GM12878 (cell line): ENCODE data around the gene RFWD3. TPM values are rescaled to one million over a fixed set of nuclear protein-coding genes. Genes with fewer than 3 reads are reported as not detected.
A peak's percentile ranks its signal among the peaks of the same experiment; 100 is the strongest.

ENCODE experiments used
- ATAC-seq: fragments of 200-7000 bp; cut with Tn5 transposase; 3 replicates; pipeline ENCODE4 v1.9.1; 2020; ENCODE audit warnings: mild to moderate bottlenecking, moderate library complexity
- BruUV-seq: library from RNA; stranded (reverse); fragments of 400-500 nt; replicated peaks from 2 replicates; lab custom pipeline; 2021; lab: Mats Ljungman, UMichigan
- CTCF ChIA-PET: fragments of 300-600 bp; sonication (Branson Sonifier 250); formaldehyde crosslinking; extraction: SDS; loops from one replicate; lab custom pipeline; 2021; ENCODE audit warnings: inconsistent platforms; lab: Yijun Ruan, JAX
- POLR2A ChIA-PET: fragments of 350-600 bp; formaldehyde crosslinking; extraction: SDS; loops from one replicate; lab custom pipeline; 2021; ENCODE audit warnings: inconsistent platforms; lab: Charles Lee
- RAD21 ChIA-PET: fragments of 300-600 bp; sonication (Branson Sonifier 250); formaldehyde crosslinking; loops from one replicate; lab custom pipeline; 2023; ENCODE audit warnings: antibody characterized with exemption; ENCODE audit not compliant: unreplicated experiment; lab: Charles Lee
- SMC1A ChIA-PET: fragments of 300-600 bp; sonication (Branson Sonifier 250); formaldehyde crosslinking; loops from one replicate; lab custom pipeline; 2023; ENCODE audit not compliant: unreplicated experiment, uncharacterized antibody; lab: Charles Lee
- DNase-seq: peaks from one replicate; pipeline ENCODE4 v3.0.0-alpha.2; 2011; ENCODE audit warnings: low read depth, low spot score
- FAIRE-seq: peaks from 3 replicates; lab custom pipeline; 2011; peaks lifted over from hg19 to GRCh38; lab: Jason Lieb, UNC
- H2AFZ ChIP-seq: 2 replicates; pipeline ENCODE4 v1.6.0; 2011; ENCODE audit warnings: low read depth, low read length, control low read depth; ENCODE audit not compliant: control insufficient read depth
- H3K27ac ChIP-seq: 2 replicates; pipeline ENCODE4 v1.5.1; 2011; ENCODE audit warnings: control low read depth; ENCODE audit not compliant: control insufficient read depth, insufficient read depth
- H3K27me3 ChIP-seq, 2 experiments: replicated peaks in 1 of 2; 2 replicates each; pipeline versions ENCODE4 v1.6.0 to v1.6.1; 2011; ENCODE audit warnings: low read length in 1 of 2; ENCODE audit not compliant: control insufficient read depth in 2 of 2, insufficient read depth in 2 of 2
- H3K36me3 ChIP-seq, 2 experiments: 2 replicates each; pipeline ENCODE4 v1.5.1; 2011; ENCODE audit warnings: low read length in 1 of 2; ENCODE audit not compliant: control insufficient read depth in 2 of 2, insufficient read depth in 2 of 2
- H3K4me1 ChIP-seq: 2 replicates; pipeline ENCODE4 v1.6.1; 2011; ENCODE audit warnings: mild to moderate bottlenecking, low read length, moderate library complexity, mixed read lengths; ENCODE audit not compliant: control insufficient read depth, insufficient read depth
- H3K4me2 ChIP-seq: 2 replicates; pipeline ENCODE4 v1.6.0; 2011; ENCODE audit warnings: control low read depth; ENCODE audit not compliant: control insufficient read depth, insufficient read depth
- H3K4me3 ChIP-seq: fragments of 200-600 bp; sonication (generic); 2 replicates; pipeline ENCODE4 v1.5.1; 2016
- H3K79me2 ChIP-seq: 2 replicates; pipeline ENCODE4 v1.6.0; 2011; ENCODE audit warnings: low read length; ENCODE audit not compliant: control insufficient read depth, insufficient read depth
- H3K9ac ChIP-seq: 2 replicates; pipeline ENCODE4 v1.8.0; 2011; ENCODE audit warnings: low read length, control low read depth, mixed read lengths; ENCODE audit not compliant: control insufficient read depth, insufficient read depth
- H3K9me3 ChIP-seq: replicated peaks from 3 replicates; pipeline ENCODE4 v1.5.1; 2011; ENCODE audit warnings: mild to moderate bottlenecking, low read length; ENCODE audit not compliant: control insufficient read depth, insufficient read depth
- H4K20me1 ChIP-seq: 2 replicates; pipeline ENCODE4 v1.6.0; 2011; ENCODE audit not compliant: control insufficient read depth, insufficient read depth
- ATF7 ChIP-seq: fragments of 450-650 bp; IDR thresholded peaks from 2 replicates; pipeline ENCODE4 v1.6.1; 2016; ENCODE audit warnings: low read depth, mild to moderate bottlenecking
- BACH1 ChIP-seq: fragments of 450-650 bp; IDR thresholded peaks from 2 replicates; pipeline ENCODE4 v1.6.1; 2017; ENCODE audit warnings: mild to moderate bottlenecking, borderline replicate concordance
- BMI1 ChIP-seq: fragments of 450-650 bp; IDR thresholded peaks from 2 replicates; pipeline ENCODE4 v1.6.1; 2016; ENCODE audit warnings: mild to moderate bottlenecking, moderate library complexity, borderline replicate concordance
- CHD2 ChIP-seq: IDR thresholded peaks from 2 replicates; pipeline ENCODE4 v1.6.1; 2011; ENCODE audit warnings: low read depth, low read length, improper control_type of control experiment, borderline replicate concordance
- EP300 ChIP-seq, 2 experiments: fragments of 150-350 bp in 1 of 2; IDR thresholded peaks; 2 replicates each; pipeline ENCODE4 v1.6.1; 2011 to 2012; ENCODE audit warnings: low read depth in 2 of 2, low read length in 2 of 2, borderline replicate concordance in 1 of 2, improper control_type of control experiment in 1 of 2, inconsistent platforms in 1 of 2; ENCODE audit not compliant: control insufficient read depth in 1 of 2
- FOS ChIP-seq: IDR thresholded peaks from 3 replicates; pipeline ENCODE4 v1.6.1; 2011; ENCODE audit warnings: borderline replicate concordance; ENCODE audit not compliant: insufficient read length; ENCODE audit errors: extremely low read depth
- FOXM1 ChIP-seq: IDR thresholded peaks from 2 replicates; pipeline ENCODE4 v1.6.1; 2012; ENCODE audit warnings: low read depth, mild to moderate bottlenecking, inconsistent platforms, low read length, moderate library complexity
- HDAC2 ChIP-seq: fragments of 200-600 bp; sonication (generic); IDR thresholded peaks from 2 replicates; pipeline ENCODE4 v1.6.1; 2017
- HDAC6 ChIP-seq: fragments of 200-600 bp; sonication (generic); IDR thresholded peaks from one replicate; pipeline ENCODE4 v1.8.0; 2017; ENCODE audit warnings: antibody characterized with exemption; ENCODE audit not compliant: unreplicated experiment
- LARP7 ChIP-seq: fragments of 450-650 bp; IDR thresholded peaks from 2 replicates; pipeline ENCODE4 v1.6.1; 2017; ENCODE audit warnings: mild to moderate bottlenecking
- MTA2 ChIP-seq: fragments of 450-650 bp; IDR thresholded peaks from 2 replicates; pipeline ENCODE4 v1.6.1; 2016; ENCODE audit warnings: low read depth, mild to moderate bottlenecking, moderate library complexity
- NBN ChIP-seq: fragments of 450-650 bp; IDR thresholded peaks from 2 replicates; pipeline ENCODE4 v1.6.1; 2016
- NFXL1 ChIP-seq: fragments of 450-650 bp; IDR thresholded peaks from 2 replicates; pipeline ENCODE4 v1.6.1; 2017; ENCODE audit warnings: antibody characterized with exemption, mild to moderate bottlenecking, borderline replicate concordance
- PAX5 ChIP-seq: IDR thresholded peaks from 2 replicates; pipeline ENCODE4 v1.6.1; 2011; ENCODE audit warnings: low read depth, low read length, borderline replicate concordance
- RAD21 ChIP-seq: IDR thresholded peaks from 2 replicates; pipeline ENCODE4 v1.6.1; 2011; ENCODE audit warnings: mild to moderate bottlenecking, low read depth, low read length, moderate library complexity; ENCODE audit not compliant: insufficient read depth
- RB1 ChIP-seq: fragments of 450-650 bp; formaldehyde crosslinking; IDR thresholded peaks from 2 replicates; pipeline ENCODE4 v1.6.1; 2017; ENCODE audit warnings: mild to moderate bottlenecking, borderline replicate concordance
- RELB ChIP-seq: fragments of 450-650 bp; IDR thresholded peaks from 2 replicates; pipeline ENCODE4 v1.6.1; 2017; ENCODE audit warnings: low read depth, mild to moderate bottlenecking, moderate library complexity
- SMAD5 ChIP-seq: IDR thresholded peaks from 2 replicates; pipeline ENCODE4 v1.6.1; 2016; ENCODE audit warnings: antibody characterized with exemption, low read depth
- SMARCA5 ChIP-seq: fragments of 450-650 bp; IDR thresholded peaks from 2 replicates; pipeline ENCODE4 v1.6.1; 2017; ENCODE audit warnings: mild to moderate bottlenecking
- STAT1 ChIP-seq: fragments of 450-650 bp; conservative IDR thresholded peaks from 2 replicates; pipeline ENCODE4 v1.6.1; 2014; ENCODE audit warnings: antibody characterized with exemption, mild to moderate bottlenecking
- ZNF274 ChIP-seq: IDR thresholded peaks from one replicate; pipeline ENCODE4 v1.8.0; 2011; ENCODE audit not compliant: insufficient read length, insufficient read depth
- ZSCAN29 ChIP-seq: fragments of 450-650 bp; IDR thresholded peaks from 2 replicates; pipeline ENCODE4 v1.6.1; 2017; ENCODE audit warnings: mild to moderate bottlenecking, moderate library complexity
- WGBS: methylation state at CpG from one replicate; pipeline ENCODE4 v1.1.6; 2016; ENCODE audit warnings: low lambda C conversion rate; ENCODE audit not compliant: insufficient replicate concordance, insufficient coverage; ENCODE audit errors: missing lambda C conversion rate; 5-methylcytosine and 5-hydroxymethylcytosine counted together
- in situ Hi-C: fragments of 300-500 bp; cut with MboI; formaldehyde crosslinking; loops from 9 replicates; pipeline ENCODE4 v1.14.3; 2018; ENCODE audit warnings: mixed read lengths
- intact Hi-C: fragments of 100-400 bp; cut with micrococcal nuclease; formaldehyde crosslinking; loops from one replicate; pipeline ENCODE4 v1.14.2; 2022; ENCODE audit not compliant: unreplicated experiment
- polyA plus RNA-seq, 11 experiments: library from polyadenylated mRNA; depleted of rRNA in 4 of 11; unstranded in 6 of 11; stranded (reverse) in 5 of 11; fragments of >200 nt; fragmentation: Nextera tagmentation in 4 of 11; fragmentation: Illumina TruSeq in 1 of 11; extraction: Ambion mirVana in 4 of 11; extraction: Trizol in 1 of 11; gene quantifications; 1 replicate in 1 of 11; 2 replicates in 10 of 11; pipeline versions ENCODE4 v1.2.1 to v1.2.3, GENCODE V29; 2011 to 2016; ENCODE audit warnings: inconsistent platforms in 2 of 11, missing spikeins in 2 of 11, low read depth in 1 of 11
- total RNA-seq, 4 experiments: library from RNA; depleted of rRNA in 3 of 4; stranded (reverse); fragments of >200 nt in 3 of 4; fragmentation: Illumina TruSeq in 1 of 4; extraction: Trizol in 1 of 4; gene quantifications; 2 replicates each; pipeline versions ENCODE4 v1.2.1 to v1.2.3, GENCODE V29; 2013 to 2021
- TF ChIP-seq, protein P1 (sequence below): IDR thresholded peaks from 2 replicates; pipeline ENCODE4 v1.6.1; 2011; ENCODE audit warnings: low read depth, low read length, improper control_type of control experiment, borderline replicate concordance

Gene RFWD3
- total and polyA plus RNA-seq, 10 of the 15 experiments (the other 5 are each of a cell fraction or from before 2014, with no cell fraction given), result 10.7 to 78.5 (median 51.2) TPM

- 0% methylated on average over 2 of the region's 2 CpGs for WGBS
- DNase-seq (peak; percentile 57), ATAC-seq (peak; percentile 76), FAIRE-seq (no peak)
- Histone ChIP-seq H3K4me3 (no peak overlapping the region; the same call in 1 of the 2 replicates), H3K9me3 (no peaks in the 10 kb centered on the region), H2AFZ (no peak overlapping the region), H3K27me3 (no peaks in the 10 kb centered on the region), H3K36me3 (peaks cover 0 to 3% of the 10 kb centered on the region in 2 experiments; a peak in 1 of 4 replicates), H3K9ac (no peak overlapping the region), H3K79me2 (peaks cover 65% of the 10 kb centered on the region), H3K4me1 (peaks cover 24% of the 10 kb centered on the region), H4K20me1 (no peaks in the 10 kb centered on the region), H3K27ac (peak overlapping the region; percentile 43; the same call in 1 of the 2 replicates), H3K4me2 (peak overlapping the region; percentile 35)
- ChIA-PET RAD21 (interaction anchor here (0.9 to 1.7 kb wide), 2 partner anchors 10 to 15 kb away, joined by 4 read pairs; no protein-coding TSS in a partner anchor), POLR2A (interaction anchor here (0.6 to 2.0 kb wide), 9 partner anchors 10 to 29 kb away, joined by 3 to 14 read pairs (median 4); partner anchors contain the start of gene GLG1), SMC1A (interaction anchor here (0.8 to 3.9 kb wide), 7 partner anchors 9 to 83 kb away, joined by 4 to 21 read pairs (median 5); partner anchors contain the start of gene GLG1), CTCF (interaction anchor here (1.3 to 1.6 kb wide), 4 partner anchors 8 to 285 kb away, joined by 4 to 6 read pairs (median 5); no protein-coding TSS in a partner anchor)
- intact Hi-C loops (no loop called here), in situ Hi-C loops (no loop called here)
- no TSS peak for BruUV-seq
- TF ChIP-seq STAT1, result no peak
- TF ChIP-seq PAX5, result no peak
- TF ChIP-seq LARP7, result no peak
- TF ChIP-seq FOS, result no peak
- no peak for TF ChIP-seq SMAD5
- TF ChIP-seq BACH1, result no peak
- peak in 1 of 2 experiments; percentile 20; a peak in 1 of 4 replicates for TF ChIP-seq EP300 (IDR thresholded peaks at IDR 0.05; ENCODE audit: borderline replicate concordance in 1 of 2, control insufficient read depth in 1 of 2, low read depth in 2 of 2, low read length in 2 of 2)
- no peak for TF ChIP-seq RAD21
- peak; percentile 28; the same call in 1 of the 2 replicates for TF ChIP-seq FOXM1
- TF ChIP-seq HDAC2, result no peak
- 0 out of 2 replicates have a peak, but pooled peaks have one; percentile 41 for TF ChIP-seq NBN
- TF ChIP-seq ZSCAN29, result no peak
- TF ChIP-seq RELB, result no peak
- TF ChIP-seq MTA2, result peak; percentile 89
- no peak for TF ChIP-seq ZNF274
- peak; percentile 75 for TF ChIP-seq ATF7
- TF ChIP-seq, protein P1, sequence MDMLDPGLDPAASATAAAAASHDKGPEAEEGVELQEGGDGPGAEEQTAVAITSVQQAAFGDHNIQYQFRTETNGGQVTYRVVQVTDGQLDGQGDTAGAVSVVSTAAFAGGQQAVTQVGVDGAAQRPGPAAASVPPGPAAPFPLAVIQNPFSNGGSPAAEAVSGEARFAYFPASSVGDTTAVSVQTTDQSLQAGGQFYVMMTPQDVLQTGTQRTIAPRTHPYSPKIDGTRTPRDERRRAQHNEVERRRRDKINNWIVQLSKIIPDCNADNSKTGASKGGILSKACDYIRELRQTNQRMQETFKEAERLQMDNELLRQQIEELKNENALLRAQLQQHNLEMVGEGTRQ, result no peak
- TF ChIP-seq HDAC6, result no peak
- TF ChIP-seq SMARCA5, result peak; percentile 49; the same call in 1 of the 2 replicates
- no peak for TF ChIP-seq CHD2
- no peak for TF ChIP-seq NFXL1
- TF ChIP-seq BMI1, result no peak
- TF ChIP-seq RB1, result no peak
Measured at GRCh38 chr16:74577882-74578366, 88.8 kb downstream of the RFWD3 start.
